Osteocyte (in vitro differentiated cells): ENCODE measurements around the gene XXYLT1. TPM values are rescaled to one million over a fixed set of nuclear protein-coding genes. Genes with fewer than 3 reads are reported as not detected.
A peak's percentile ranks its signal among the peaks of the same experiment; 100 is the strongest.

Source experiments
- DNase-seq: peaks from one replicate; pipeline ENCODE4 v3.0.0; 2021; ENCODE audit warnings: mixed read lengths; ENCODE audit not compliant: unreplicated experiment; ENCODE audit errors: extremely low spot score
- H3K27ac Mint-ChIP-seq: one replicate; pipeline ENCODE4 v1.8.0; 2021; ENCODE audit warnings: mild to moderate bottlenecking, mixed read lengths; ENCODE audit not compliant: unreplicated experiment
- H3K27me3 Mint-ChIP-seq: one replicate; pipeline ENCODE4 v1.8.0; 2021; ENCODE audit warnings: mixed read lengths; ENCODE audit not compliant: unreplicated experiment
- H3K36me3 Mint-ChIP-seq: one replicate; pipeline ENCODE4 v1.8.0; 2021; ENCODE audit warnings: mixed read lengths; ENCODE audit not compliant: unreplicated experiment
- H3K4me1 Mint-ChIP-seq: one replicate; pipeline ENCODE4 v1.8.0; 2021; ENCODE audit warnings: mixed read lengths; ENCODE audit not compliant: unreplicated experiment
- H3K4me3 Mint-ChIP-seq: one replicate; pipeline ENCODE4 v1.8.0; 2021; ENCODE audit warnings: mild to moderate bottlenecking, moderate library complexity, mixed read lengths; ENCODE audit not compliant: unreplicated experiment
- H3K9me3 Mint-ChIP-seq: one replicate; pipeline ENCODE4 v1.8.0; 2021; ENCODE audit warnings: mixed read lengths; ENCODE audit not compliant: unreplicated experiment
- total RNA-seq: library from RNA; stranded (reverse); gene quantifications from 2 replicates; pipeline ENCODE4 v1.2.1, GENCODE V29; 2021
- TF ChIP-seq, protein P1 (sequence below): fragments of 200-600 bp; sonication (generic); IDR thresholded peaks from 2 replicates; pipeline ENCODE4 v1.5.0; 2021; ENCODE audit warnings: antibody characterized with exemption, mild to moderate bottlenecking, moderate library complexity

XXYLT1 gene
- total RNA-seq, 1 donor from 2014 or later: 35.8 TPM

DNA sequence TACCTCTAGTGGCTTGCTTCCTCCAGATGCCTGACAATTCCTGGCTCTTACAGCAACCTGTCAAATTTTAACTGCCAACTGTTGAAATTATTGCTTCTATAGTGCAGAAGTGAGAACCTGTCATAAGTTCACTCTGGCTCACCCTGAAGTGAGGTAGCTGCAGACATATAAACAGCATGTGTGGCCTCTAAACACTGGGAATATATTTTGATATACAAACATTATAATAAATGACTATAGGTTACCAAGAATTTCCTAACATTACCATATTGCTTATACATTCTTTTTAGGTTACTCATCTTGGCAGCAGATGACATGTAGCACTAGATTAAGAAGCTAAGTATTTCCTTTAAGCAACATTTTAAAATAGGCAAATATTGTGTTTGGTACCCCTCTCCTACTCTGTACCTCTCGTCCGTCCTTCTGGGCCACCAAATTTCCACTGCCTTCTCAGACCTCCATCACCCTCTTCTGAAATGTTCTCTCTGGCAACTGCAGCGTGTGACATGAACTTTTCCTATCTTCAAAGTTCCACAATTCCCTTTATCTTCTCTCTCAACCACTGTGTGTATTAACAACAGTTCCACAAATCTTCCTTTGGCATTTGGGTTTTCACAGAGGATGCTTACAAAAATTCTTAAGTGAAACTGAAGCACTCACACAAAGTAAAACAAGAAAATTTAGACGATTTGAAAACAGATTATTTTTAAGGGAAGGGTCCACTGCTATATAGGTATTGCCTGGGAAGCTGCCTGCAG, 15.3 kb upstream of the XXYLT1 start:
- Mint-ChIP-seq H3K27ac (peak overlapping the region; percentile 58), H3K4me3 (no peak overlapping the region), H3K4me1 (peaks cover 17% of the 10 kb centered on the region), H3K9me3 (no peaks in the 10 kb centered on the region), H3K36me3 (peaks cover 30% of the 10 kb centered on the region), H3K27me3 (no peaks in the 10 kb centered on the region)
- TF ChIP-seq, protein P1, sequence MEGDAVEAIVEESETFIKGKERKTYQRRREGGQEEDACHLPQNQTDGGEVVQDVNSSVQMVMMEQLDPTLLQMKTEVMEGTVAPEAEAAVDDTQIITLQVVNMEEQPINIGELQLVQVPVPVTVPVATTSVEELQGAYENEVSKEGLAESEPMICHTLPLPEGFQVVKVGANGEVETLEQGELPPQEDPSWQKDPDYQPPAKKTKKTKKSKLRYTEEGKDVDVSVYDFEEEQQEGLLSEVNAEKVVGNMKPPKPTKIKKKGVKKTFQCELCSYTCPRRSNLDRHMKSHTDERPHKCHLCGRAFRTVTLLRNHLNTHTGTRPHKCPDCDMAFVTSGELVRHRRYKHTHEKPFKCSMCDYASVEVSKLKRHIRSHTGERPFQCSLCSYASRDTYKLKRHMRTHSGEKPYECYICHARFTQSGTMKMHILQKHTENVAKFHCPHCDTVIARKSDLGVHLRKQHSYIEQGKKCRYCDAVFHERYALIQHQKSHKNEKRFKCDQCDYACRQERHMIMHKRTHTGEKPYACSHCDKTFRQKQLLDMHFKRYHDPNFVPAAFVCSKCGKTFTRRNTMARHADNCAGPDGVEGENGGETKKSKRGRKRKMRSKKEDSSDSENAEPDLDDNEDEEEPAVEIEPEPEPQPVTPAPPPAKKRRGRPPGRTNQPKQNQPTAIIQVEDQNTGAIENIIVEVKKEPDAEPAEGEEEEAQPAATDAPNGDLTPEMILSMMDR: no peak
- DNase-seq: no peak

DNA sequence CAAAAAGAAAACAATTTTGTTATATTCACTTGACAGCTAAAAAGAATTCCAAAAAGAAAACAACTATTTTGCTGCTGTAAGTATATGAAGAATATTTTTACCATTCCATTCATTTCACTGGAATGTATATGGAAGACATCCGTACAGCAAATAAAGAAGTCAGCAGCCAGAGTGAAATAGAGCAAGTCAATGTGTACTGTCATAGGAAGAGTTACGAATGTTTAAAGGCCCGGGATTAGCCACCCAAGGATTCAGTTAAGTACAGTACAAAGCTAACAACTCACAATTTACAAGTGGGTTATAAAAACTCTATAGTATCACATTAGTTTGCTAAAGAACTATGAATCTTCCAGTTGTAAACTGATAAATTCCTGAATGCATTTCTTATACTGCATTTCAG, 14.4 kb upstream of the XXYLT1 start:
- H3K4me1 Mint-ChIP-seq: peaks cover 17% of the 10 kb centered on the region
- no peak for DNase-seq
- no peak overlapping the region for H3K4me3 Mint-ChIP-seq
- H3K9me3 Mint-ChIP-seq: no peaks in the 10 kb centered on the region
- peaks cover 30% of the 10 kb centered on the region for H3K36me3 Mint-ChIP-seq
- TF ChIP-seq, protein P1: no peak
- H3K27ac Mint-ChIP-seq: peak overlapping the region; percentile 63
- no peaks in the 10 kb centered on the region for H3K27me3 Mint-ChIP-seq

DNA sequence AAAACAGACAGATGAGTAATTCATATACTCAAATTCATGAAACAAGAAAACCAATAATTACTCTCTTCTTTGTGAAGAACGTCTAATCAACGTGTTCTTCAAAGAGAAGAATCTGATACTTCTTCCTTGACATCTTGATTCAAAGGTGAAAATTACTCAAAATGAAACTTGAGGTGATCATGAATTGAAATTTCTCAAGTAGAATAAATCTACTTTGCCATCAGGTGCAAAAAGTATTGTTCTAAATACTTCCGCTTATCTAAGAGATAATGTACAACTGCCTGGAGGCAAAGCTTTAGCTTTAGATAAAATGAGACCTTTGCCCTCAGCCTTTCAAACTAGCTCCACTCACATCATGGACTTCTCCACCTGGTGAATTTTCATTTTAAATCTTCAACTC, 13.9 kb upstream of the XXYLT1 start:
- DNase-seq: no peak
- Mint-ChIP-seq H3K9me3 (no peaks in the 10 kb centered on the region), H3K27me3 (no peaks in the 10 kb centered on the region), H3K27ac (peak overlapping the region; percentile 63), H3K4me3 (no peak overlapping the region), H3K4me1 (peaks cover 17% of the 10 kb centered on the region), H3K36me3 (peaks cover 30% of the 10 kb centered on the region)
- TF ChIP-seq, protein P1: no peak

DNA sequence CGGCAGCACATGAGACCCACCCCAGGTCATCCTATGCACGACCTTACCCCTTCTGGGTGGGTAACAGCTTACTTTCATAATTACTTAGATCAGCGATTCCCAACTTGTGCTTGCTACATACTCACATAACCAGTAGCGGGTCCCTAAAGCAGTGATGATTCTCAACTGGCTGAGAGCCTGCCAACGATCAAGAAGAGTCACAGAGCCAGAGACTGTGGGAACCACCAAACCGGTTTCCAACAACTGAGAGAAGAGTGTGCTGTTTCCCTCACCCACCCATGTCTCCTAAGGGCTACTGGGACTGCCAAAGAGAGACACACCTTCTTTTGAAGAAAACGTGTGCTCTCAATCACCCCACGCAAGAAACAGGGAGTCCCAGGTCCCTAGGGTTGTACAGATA, 12.0 kb upstream of the XXYLT1 start:
- TF ChIP-seq, protein P1: no peak

DNA sequence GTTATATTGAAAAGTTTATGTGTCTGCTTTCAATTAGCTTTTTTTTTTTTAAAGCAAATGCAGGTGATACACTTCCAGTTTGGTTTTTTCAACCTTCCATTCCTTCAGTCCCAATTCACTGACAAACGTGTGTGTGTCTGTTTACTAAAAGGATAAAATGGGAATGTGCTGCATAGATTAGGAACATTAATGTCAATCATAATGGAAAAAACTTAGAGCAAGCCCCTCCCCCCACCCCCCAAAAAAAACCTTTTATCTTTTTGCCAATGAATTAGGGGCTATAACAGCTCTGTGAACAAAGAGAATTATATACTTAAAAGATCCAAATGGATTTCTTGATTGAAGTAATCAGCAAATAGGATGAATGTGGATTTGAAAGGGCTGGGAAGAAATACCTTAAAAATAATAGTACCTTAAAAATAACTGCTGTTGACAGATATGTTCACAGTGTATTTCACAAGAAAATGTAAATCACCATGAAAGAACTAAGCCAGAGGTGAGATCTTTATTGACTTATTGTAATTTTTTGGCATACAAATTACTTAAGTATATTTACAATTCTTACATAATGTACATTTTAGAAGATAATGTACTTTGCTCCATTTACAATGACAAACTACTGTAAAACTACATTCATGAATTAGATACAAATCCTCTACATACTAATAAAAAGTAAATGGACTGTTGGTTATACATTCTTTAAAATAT, 3.5 kb upstream of the XXYLT1 start:
- H3K27ac Mint-ChIP-seq: no peak overlapping the region
- peaks cover 14% of the 10 kb centered on the region for H3K4me1 Mint-ChIP-seq
- DNase-seq: no peak
- H3K27me3 Mint-ChIP-seq: no peaks in the 10 kb centered on the region
- H3K4me3 Mint-ChIP-seq: no peak overlapping the region
- no peaks in the 10 kb centered on the region for H3K9me3 Mint-ChIP-seq
- H3K36me3 Mint-ChIP-seq: peaks cover under 1% of the 10 kb centered on the region
- TF ChIP-seq, protein P1: no peak

More for the DNA sequence above, 12.0 kb upstream of the XXYLT1 start:
- Mint-ChIP-seq H3K9me3 (no peaks in the 10 kb centered on the region), H3K4me1 (peaks cover 17% of the 10 kb centered on the region), H3K27me3 (no peaks in the 10 kb centered on the region), H3K36me3 (peaks cover 22% of the 10 kb centered on the region), H3K4me3 (no peak overlapping the region), H3K27ac (no peak overlapping the region)
- DNase-seq: no peak
